Fibroblast of the aortic adventitia (primary cell): ENCODE results near the gene HACD4. TPM values are rescaled to one million over a fixed set of nuclear protein-coding genes. Genes with fewer than 3 reads are reported as not detected.

Experiments used
- DNase-seq: peaks from one replicate; pipeline ENCODE4 v3.0.0-alpha.2; 2010; ENCODE audit warnings: low read depth
- H3K4me3 ChIP-seq: 2 replicates; pipeline ENCODE4 v1.5.1; 2011; ENCODE audit warnings: low read depth, mild to moderate bottlenecking, control low read depth, low read length, moderate library complexity
- CTCF ChIP-seq: IDR thresholded peaks from 2 replicates; pipeline ENCODE4 v1.5.1; 2011; ENCODE audit warnings: mild to moderate bottlenecking, low read length, control low read depth, inconsistent platforms; ENCODE audit not compliant: insufficient read depth
- total RNA-seq: library from RNA; depleted of rRNA; stranded (reverse); fragments of >200 nt; gene quantifications from 2 replicates; pipeline ENCODE4 v1.2.3, GENCODE V29; 2012; ENCODE audit warnings: low replicate concordance

The HACD4 gene
- total RNA-seq, 1 donor: 4.8 TPM

GRCh38 chr9:21070171-21070571 lies 38.7 kb upstream of the HACD4 start:
- H3K4me3 ChIP-seq: peak overlapping the region; percentile 9
- DNase-seq: peak; percentile 99
- peak; percentile 52 for TF ChIP-seq CTCF

- DNase-seq: peak; percentile 25
- no peak overlapping the region for H3K4me3 ChIP-seq
- TF ChIP-seq CTCF: no peak
These were observed 29.6 kb upstream of the HACD4 start for GRCh38 chr9:21060919-21061561.

GRCh38 chr9:21056931-21057330 lies 25.5 kb upstream of the HACD4 start:
- no peak overlapping the region for H3K4me3 ChIP-seq
- no peak for TF ChIP-seq CTCF
- no peak for DNase-seq

- no peak overlapping the region for H3K4me3 ChIP-seq
- DNase-seq: no peak
- TF ChIP-seq CTCF: no peak
These were observed 22.4 kb upstream of the HACD4 start for GRCh38 chr9:21053851-21054250.

- H3K4me3 ChIP-seq: no peak overlapping the region
- DNase-seq: no peak
- TF ChIP-seq CTCF: no peak
These were observed 15.8 kb upstream of the HACD4 start for GRCh38 chr9:21047281-21047691.

- no peak for DNase-seq
- no peak for TF ChIP-seq CTCF
- no peak overlapping the region for H3K4me3 ChIP-seq
These were observed 12.4 kb upstream of the HACD4 start for GRCh38 chr9:21043841-21044240.

GRCh38 chr9:21042466-21042865 lies 11.0 kb upstream of the HACD4 start:
- no peak for DNase-seq
- H3K4me3 ChIP-seq: no peak overlapping the region
- TF ChIP-seq CTCF: no peak
